ENCODE results near the gene KLF16.
"Not testable (repeated sequence)": the region's sequence is repeated elsewhere in the genome, so short reads cannot be mapped to it uniquely, and the experiment has no call there.

KLF16 gene

DNA sequence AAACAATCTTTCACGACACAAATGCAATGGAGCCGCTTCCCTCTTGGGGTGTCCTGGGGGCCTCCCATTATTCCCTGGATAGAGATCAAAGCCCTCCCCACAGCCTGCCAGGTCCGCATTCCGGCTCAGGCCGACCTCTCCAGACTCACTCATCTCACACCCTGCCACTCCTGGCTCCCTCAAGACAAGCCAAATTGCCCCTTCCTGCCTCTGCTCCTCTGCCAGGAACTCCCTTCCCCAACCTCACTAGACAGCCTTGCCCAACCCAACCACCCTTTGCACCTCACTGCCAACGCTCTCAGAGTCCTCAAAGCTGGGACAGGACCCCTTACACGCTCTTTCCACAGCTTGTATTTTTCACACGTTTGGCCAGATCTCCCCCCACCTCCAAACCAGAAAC lies 20.4 kb upstream of the KLF16 start:
- DNase-seq: no peak

- DNase-seq: no peak
These were observed 19.7 kb upstream of the KLF16 start for GRCh38 chr19:1882786-1883692.

DNA sequence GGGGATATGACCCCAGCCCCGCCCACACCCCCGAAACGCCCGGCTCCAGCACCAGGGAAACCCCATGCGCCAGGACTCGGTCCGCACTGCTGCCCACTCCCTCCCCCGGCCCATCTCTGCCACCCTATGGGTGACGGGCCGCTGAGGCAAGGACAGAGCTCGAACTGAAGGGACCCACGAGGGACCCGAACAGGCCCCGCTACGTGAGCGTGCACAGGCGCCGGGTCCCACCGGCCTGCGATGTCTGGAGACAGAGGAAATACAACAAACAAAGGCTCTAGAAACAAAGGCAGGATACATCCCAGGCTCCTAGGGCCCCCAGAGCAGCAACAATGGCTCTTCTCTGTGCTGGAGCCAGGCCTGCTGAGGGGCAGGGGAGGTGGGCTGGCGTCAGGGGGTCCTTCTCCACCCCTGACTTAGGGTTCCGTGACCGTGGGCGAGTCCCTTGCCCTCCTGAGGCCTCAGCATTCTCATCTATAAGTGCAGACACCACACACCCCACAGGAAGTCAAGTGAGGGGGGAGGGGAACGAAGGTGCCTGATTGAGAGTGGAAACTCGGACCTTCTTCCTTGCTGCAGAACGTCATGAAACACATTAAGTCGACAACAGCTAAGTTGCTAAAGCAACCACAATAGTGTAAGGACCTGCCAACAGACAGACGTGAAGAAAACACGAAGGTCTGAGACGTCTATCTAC lies 18.9 kb upstream of the KLF16 start:
- no peak for DNase-seq

DNA sequence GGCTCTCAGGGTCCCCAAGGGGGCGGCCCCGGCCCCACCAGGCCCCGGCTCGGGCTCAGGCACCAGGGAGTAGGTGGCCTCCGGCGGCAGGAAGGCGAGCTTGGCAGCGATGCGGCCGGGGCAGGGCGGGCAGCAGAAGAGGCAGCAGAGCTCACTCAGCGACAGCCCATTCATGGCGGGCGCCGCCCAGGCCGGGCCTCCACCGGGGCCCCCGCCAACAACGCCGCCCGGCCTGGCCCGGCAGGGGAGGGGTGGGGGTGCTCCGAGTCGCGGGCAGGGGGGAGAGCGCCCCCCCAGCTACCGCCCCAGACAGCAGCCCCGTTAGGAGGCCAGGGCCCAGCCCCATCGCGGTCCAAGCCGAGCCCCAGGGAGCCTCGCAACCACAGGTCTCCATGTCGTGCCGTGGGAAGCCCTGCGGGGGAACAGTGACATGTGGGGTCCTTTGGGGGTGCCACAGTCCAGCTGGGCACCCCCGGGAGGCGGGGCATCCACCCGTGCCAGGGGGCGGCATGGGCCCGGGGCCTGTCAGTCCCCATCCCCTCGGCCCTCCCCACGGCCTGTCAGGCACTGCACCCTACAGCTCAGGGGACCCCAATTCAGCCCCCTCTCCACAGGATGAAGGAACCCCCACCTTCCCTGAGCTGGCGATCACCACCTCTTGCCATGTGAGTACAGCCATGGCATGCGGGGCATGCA lies 18.2 kb upstream of the KLF16 start:
- not testable (repeated sequence) for DNase-seq

- DNase-seq: no peak
These were observed 17.4 kb upstream of the KLF16 start for GRCh38 chr19:1880611-1881392.

- not testable (repeated sequence) for DNase-seq
These were observed 16.6 kb upstream of the KLF16 start for GRCh38 chr19:1879982-1880381.

- not testable (repeated sequence) for DNase-seq
These were observed 15.2 kb upstream of the KLF16 start for GRCh38 chr19:1878583-1878982.

DNA sequence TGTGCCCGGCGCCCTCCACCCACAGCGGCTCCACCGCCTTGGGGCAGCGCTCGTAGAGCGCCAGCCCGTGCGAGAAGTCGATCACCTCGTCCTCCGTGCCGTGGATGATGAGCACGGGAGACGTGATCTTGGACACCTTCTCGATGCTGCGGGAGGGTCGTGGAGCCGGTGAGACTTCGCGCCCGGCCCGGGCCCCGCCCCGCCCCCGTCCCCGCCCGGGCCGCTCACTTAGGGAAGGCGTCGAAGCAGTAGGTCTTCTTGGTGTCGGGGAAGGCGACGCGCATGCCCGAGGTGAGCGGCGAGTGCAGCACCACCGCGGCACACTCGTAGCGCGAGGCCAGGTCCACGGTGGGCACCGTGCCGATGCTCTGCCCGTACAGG lies 13.9 kb upstream of the KLF16 start:
- DNase-seq: not testable (repeated sequence)

GRCh38 chr19:1876496-1877279 lies 13.3 kb upstream of the KLF16 start:
- not testable (repeated sequence) for DNase-seq

GRCh38 chr19:1875646-1876495 lies 12.5 kb upstream of the KLF16 start:
- peak; percentile 61 for DNase-seq

GRCh38 chr19:1875265-1875645 lies 11.9 kb upstream of the KLF16 start:
- not testable (repeated sequence) for DNase-seq

DNA sequence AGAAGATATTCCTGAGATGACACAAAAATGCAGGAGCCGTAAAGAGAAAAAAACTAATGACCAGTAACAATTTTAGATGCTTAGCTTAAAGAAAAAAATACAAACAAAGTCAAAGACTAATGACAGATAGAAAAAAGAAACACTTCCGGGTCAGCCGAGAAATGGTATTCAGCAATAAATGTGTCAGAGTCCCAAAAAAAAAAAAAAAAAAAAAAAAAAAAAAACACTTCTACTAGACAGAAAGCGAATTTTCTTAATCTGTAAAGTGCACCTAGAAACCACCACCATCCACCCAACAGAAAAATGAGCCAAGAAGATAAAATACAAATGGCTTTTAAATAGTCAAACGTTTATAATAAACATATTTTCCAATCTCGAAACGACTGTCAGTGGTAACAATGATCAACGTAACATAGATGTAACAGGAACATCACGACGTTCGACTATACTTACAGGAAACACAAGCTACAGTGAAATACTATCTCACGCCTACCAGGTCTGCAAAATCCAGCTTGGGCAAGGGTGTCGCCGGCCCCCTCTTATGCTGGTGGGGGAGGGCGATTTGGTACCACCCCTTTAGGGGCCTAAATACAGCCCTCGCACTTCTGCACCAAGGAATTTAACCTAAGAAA lies 11.3 kb upstream of the KLF16 start:
- DNase-seq: no peak

GRCh38 chr19:1873524-1874473 lies 10.4 kb upstream of the KLF16 start:
- DNase-seq: no peak

DNA sequence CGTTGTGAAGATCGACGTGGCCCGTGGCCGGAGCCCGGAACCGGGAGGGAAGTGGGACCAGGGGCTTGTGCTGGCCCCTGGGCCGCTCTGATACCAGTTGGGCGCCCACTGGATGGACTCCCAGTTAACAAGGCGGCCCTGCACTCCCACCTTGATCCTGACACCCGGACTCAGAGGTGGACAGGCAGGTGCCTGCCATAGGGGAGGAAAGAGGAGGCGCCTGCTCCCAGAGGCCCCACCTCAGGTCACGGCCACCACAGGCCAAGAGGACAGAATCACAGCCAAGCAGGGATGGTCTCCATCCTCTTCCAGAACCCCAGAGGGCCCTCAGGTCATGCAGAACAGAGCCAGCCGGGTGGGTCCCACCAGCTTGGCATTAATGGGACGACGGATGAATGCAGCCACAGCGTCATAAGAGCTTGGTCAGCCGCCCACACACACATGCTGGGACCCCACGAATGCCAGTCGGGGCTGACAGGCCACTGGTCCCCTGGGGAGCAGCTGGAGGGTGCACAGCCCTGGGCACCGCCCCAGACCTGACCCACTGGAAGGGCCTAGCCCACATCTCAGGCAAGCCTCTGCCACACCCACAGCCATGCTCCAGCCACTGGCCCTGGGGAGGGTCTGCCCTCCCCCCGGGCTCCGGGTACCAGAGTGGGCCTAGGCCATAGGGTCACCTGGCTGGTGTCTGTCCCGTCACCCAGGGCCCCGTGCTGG lies 9.6 kb upstream of the KLF16 start:
- DNase-seq: no peak

DNA sequence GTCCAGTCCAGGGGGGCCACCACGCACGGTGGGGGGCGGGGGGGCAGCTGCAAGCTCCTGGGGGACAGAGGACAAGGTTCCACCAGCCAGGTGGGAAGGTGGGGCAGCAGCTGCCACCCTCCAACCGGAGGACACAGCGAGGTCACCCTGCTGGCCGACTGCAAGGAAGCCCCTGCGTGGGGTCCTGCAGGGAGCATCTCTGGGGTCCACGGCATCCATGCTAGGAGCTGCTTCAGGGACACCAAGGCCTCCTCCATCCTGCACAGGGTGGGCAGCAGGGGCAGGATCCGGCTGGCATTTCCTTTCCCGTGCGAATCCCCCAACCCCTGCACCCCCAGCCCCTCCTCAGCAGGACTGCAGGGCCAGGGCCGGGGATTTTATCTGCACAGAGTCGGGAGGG lies 8.3 kb upstream of the KLF16 start:
- no peak for DNase-seq

DNA sequence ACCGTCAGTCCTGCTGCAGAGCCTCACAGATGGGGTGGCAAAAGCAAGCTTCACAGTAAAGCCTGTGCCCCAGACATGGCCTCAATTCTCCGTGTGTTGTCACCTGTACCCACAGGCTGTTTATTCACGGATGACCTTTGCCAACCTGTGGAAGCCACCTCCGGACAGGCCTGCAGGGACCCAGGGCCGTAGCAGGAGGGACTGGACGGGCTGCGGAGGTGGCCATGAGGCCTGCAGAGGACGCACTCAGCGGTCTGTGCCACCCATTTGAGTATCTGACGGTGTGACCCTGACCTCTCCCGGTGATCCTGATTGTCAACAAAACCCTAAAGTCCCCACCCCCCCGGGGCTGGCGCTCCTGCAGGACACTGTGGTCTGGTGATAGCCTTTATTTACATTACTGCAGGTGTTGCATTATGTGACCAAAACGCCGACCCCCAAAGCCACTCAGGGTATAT lies 7.8 kb upstream of the KLF16 start:
- no peak for DNase-seq

- DNase-seq: no peak
These were observed 5.6 kb upstream of the KLF16 start for GRCh38 chr19:1868971-1869370.

DNA sequence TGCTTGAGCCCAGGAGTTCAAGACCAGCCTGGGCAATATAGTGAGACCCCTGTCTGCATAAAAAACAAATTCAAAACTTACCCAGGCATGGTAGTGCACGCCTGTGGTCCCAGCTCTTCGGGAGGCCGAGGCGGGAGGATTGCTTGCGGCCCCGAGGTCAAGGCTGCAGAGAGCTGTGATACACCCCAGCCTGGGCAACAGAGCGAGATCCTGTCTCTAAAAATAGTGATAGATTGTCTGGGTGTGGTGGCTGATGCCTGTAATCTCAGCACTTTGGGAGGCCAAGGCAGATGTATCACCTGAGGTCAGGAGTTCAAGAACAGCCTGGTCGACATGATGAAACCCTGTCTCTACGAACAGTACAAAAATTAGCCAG lies 4.0 kb upstream of the KLF16 start:
- DNase-seq: no peak
